Activated CD4-positive, alpha-beta memory T cell treated with anti-CD3 and anti-CD28 coated beads for 36 hours (primary cell): Measurements from ENCODE around the gene ACLY. TPM values are rescaled to one million over a fixed set of nuclear protein-coding genes. Genes with fewer than 3 reads are reported as not detected.

Experiments used
- CTCF ChIA-PET: fragments of 350-600 bp; sonication (Branson Sonifier 250); formaldehyde crosslinking; loops from one replicate; lab custom pipeline; 2021; ENCODE audit warnings: antibody characterized with exemption, inconsistent platforms; lab: Charles Lee
- POLR2A ChIA-PET: fragments of 350-600 bp; sonication (Branson Sonifier 250); formaldehyde crosslinking; loops from one replicate; lab custom pipeline; 2021; ENCODE audit warnings: antibody characterized with exemption; lab: Charles Lee
- DNase-seq: peaks from one replicate; pipeline ENCODE4 v3.0.0-alpha.2; 2020
- H3K27ac Mint-ChIP-seq: one replicate; pipeline ENCODE4 v1.8.0; 2021; ENCODE audit warnings: mixed read lengths
- H3K27me3 Mint-ChIP-seq: one replicate; pipeline ENCODE4 v1.8.0; 2021; ENCODE audit warnings: mixed read lengths
- H3K36me3 Mint-ChIP-seq: one replicate; pipeline ENCODE4 v1.8.0; 2021; ENCODE audit warnings: mixed read lengths
- H3K4me1 Mint-ChIP-seq: one replicate; pipeline ENCODE4 v1.8.0; 2021; ENCODE audit warnings: low read depth, mixed read lengths
- H3K4me3 Mint-ChIP-seq: one replicate; pipeline ENCODE4 v1.8.0; 2021; ENCODE audit warnings: mild to moderate bottlenecking, mixed read lengths
- H3K9me3 Mint-ChIP-seq: one replicate; pipeline ENCODE4 v1.8.0; 2021; ENCODE audit warnings: mixed read lengths
- intact Hi-C: fragments of 100-400 bp; cut with micrococcal nuclease; formaldehyde crosslinking; loops from one replicate; pipeline ENCODE4 v1.15.1; 2023
- total RNA-seq, 2 experiments: library from RNA; stranded (reverse); gene quantifications; one replicate each; pipeline ENCODE4 v1.2.3, GENCODE V29; 2021

ACLY gene
- total RNA-seq, 2 experiments from 2014 or later: 186 to 203 TPM

DNA sequence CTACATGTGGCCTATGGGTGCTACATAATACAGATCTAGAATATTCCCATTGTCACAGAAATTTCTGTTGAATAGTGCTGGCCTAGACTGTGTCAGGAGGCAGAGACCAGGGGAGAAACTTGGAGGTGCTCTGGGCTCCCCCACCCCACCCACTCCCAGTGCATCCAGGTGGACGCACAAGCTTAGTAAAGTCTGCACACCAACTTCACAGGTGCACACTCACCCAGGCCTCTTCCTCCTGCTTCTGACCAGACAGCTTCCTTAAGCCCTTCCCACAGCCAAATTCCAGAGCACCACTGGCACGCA is 40.2 kb upstream of the ACLY start:
- no peaks in the 10 kb centered on the region for H3K9me3 Mint-ChIP-seq
- H3K4me1 Mint-ChIP-seq: no peaks in the 10 kb centered on the region
- CTCF ChIA-PET: interaction anchor here (1.2 kb wide), 1 partner anchor 107 kb away, joined by 3 read pairs; no protein-coding TSS in a partner anchor
- no peak for DNase-seq
- no peaks in the 10 kb centered on the region for H3K36me3 Mint-ChIP-seq
- POLR2A ChIA-PET: interaction anchor here (1.5 kb wide), 1 partner anchor 148 kb away, joined by 3 read pairs; the partner anchor contains the start of gene P3H4
- H3K27me3 Mint-ChIP-seq: no peaks in the 10 kb centered on the region
- intact Hi-C loops: no loop called here
- H3K4me3 Mint-ChIP-seq: no peak overlapping the region
- no peak overlapping the region for H3K27ac Mint-ChIP-seq

DNA sequence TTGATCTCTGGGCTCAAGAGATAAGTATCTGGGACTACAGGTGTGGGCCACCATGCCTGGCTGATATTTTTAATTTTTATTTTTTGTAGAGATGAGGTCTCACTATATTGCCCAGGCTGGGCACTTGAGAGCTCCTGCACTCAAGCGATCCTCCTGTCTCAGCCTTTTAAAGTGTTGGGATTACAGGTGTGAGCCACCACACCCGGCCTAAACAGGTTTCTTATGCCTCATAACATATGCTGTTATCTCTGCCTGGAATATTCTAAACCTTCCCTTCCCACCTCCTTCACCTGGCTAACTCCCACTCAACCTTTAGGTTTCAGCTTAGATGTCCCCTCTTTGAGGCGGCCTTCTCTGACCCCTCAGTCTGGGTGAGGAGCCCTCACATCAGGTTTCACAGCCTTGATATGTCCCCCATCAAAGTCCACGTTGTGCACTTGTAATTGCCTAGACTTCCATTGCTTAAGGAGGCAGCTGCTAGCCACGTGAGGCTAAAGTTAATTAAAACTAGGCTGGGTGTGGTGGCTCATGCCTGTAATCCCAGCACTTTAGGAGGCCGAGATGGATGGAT is 39.2 kb upstream of the ACLY start:
- CTCF ChIA-PET: interaction anchor here (0.7 kb wide), 1 partner anchor 111 kb away, joined by 3 read pairs; no protein-coding TSS in a partner anchor
- Mint-ChIP-seq H3K4me3 (no peak overlapping the region), H3K36me3 (no peaks in the 10 kb centered on the region), H3K4me1 (no peaks in the 10 kb centered on the region), H3K9me3 (no peaks in the 10 kb centered on the region), H3K27me3 (no peaks in the 10 kb centered on the region), H3K27ac (no peak overlapping the region)
- POLR2A ChIA-PET: no interaction called here
- no peak for DNase-seq
- intact Hi-C loops: no loop called here

DNA sequence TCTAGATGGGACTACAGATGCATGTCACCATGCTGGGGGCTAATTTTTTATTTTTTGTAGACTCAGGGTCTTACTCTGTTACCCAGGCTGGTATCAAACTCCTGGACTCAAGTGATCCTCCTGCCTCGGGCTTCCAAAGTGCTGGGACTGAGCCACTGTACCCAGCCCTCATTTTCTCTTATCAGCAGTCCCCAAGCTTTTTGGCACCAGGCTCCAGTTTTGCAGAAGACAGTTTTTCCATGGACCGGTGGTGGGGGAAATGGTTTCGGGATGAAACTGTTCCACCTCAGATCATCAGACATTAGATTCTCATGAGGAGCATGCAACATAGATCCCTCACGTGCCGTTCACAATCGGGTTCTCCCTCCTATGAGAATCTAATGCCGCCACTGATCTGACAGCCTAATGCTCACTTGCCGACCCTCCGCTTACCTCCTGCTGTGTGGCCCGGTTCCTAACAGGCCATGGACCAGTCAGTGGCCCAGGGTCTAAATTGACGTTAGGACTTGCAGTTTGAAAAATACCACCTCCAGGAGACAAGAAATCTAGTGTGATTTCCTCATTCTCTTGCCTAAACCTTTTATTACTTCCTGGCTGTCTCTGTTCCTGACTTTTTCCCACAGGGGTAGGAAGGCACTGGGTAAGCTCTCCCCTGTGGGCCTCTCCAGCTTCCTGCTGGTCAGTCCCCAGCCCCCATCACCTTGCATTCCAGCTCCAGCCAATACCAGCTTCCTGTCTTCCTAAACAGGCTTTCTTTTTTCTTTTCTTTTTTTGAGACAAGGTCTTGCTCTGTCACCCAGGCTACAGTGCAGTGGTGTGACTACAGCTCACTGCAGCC is 38.5 kb upstream of the ACLY start:
- ChIA-PET CTCF (no interaction called here), POLR2A (no interaction called here)
- H3K27me3 Mint-ChIP-seq: no peaks in the 10 kb centered on the region
- H3K27ac Mint-ChIP-seq: no peak overlapping the region
- H3K4me3 Mint-ChIP-seq: no peak overlapping the region
- H3K36me3 Mint-ChIP-seq: no peaks in the 10 kb centered on the region
- no peaks in the 10 kb centered on the region for H3K9me3 Mint-ChIP-seq
- no peaks in the 10 kb centered on the region for H3K4me1 Mint-ChIP-seq
- DNase-seq: no peak
- intact Hi-C loops: no loop called here

DNA sequence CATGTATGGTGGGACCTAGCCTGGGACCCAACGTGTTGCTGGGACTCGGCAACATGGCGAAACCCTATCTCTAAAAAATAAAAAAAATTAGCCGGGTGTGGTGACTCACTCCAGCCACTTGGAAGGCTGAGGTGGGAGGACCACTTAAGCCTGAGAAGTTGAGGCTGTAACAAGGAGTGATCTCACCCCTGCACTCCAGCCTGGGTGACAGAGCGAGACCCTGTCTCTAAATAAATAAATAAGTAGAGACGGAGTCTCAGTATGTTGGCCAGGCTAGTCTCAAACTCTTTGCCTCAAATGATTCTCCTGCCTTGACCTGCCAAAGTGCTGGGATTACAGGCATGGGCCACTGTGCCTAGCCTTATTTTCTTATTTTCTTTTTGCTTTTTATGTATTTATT is 37.8 kb upstream of the ACLY start:
- Mint-ChIP-seq H3K27me3 (no peaks in the 10 kb centered on the region), H3K4me1 (no peaks in the 10 kb centered on the region), H3K36me3 (no peaks in the 10 kb centered on the region), H3K9me3 (no peaks in the 10 kb centered on the region), H3K27ac (no peak overlapping the region), H3K4me3 (no peak overlapping the region)
- intact Hi-C loops: no loop called here
- CTCF ChIA-PET: no interaction called here
- no peak for DNase-seq
- POLR2A ChIA-PET: no interaction called here

DNA sequence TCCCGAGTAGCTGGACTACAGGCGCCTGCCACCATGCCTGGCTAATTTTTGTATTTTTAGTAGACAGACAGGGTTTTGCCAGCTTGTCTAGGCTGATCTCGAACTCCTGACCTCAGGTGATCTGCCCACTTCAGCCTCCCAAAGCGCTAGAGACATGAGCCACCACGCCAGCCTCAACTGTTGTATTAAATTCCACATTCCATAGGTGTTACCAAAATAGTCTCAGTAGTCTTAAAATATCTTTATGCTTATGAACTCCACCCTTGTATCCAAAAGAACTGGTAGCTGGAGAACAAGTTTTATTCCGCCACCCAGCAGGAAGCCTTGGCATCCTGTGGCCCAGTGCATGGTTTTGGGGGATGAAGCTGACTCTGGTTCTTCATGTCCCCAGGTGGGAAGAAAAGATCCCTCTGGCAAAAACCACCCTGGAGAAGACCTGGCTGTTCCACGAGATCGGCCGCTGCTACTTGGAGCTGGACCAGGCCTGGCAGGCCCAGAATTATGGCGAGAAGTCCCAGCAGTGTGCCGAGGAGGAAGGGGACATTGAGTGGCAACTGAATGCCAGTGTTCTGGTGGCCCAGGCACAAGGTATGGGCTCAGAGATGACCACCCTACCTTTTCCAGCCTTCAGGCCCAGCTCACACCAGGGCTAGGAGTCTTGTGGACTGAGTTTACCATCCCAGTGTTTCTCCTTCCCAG is 30.2 kb upstream of the ACLY start:
- H3K36me3 Mint-ChIP-seq: no peaks in the 10 kb centered on the region
- no peaks in the 10 kb centered on the region for H3K9me3 Mint-ChIP-seq
- no peaks in the 10 kb centered on the region for H3K4me1 Mint-ChIP-seq
- POLR2A ChIA-PET: no interaction called here
- no peaks in the 10 kb centered on the region for H3K27me3 Mint-ChIP-seq
- DNase-seq: no peak
- intact Hi-C loops: no loop called here
- H3K4me3 Mint-ChIP-seq: no peak overlapping the region
- CTCF ChIA-PET: interaction anchor here (1.3 kb wide), 1 partner anchor 16 kb away, joined by 5 read pairs; no protein-coding TSS in a partner anchor
- H3K27ac Mint-ChIP-seq: no peak overlapping the region

DNA sequence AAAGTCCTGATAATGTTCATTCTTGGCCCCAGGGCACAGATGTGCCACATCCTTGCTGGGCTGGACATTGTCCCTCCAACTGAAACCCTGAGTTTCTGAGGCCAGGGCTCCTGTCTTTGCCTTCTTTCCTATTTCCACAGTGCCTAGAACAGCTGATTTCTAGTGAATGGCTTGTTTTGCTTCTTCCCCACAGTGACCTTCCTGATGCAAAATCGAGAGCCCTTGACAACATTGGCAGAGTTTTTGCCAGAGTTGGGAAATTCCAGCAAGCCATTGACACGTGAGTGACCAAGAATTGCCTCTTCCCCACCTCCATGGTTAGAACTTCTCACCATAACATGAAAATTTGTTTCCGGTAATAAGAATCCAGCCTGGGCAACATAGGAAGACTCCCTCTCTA is 26.2 kb upstream of the ACLY start:
- no peaks in the 10 kb centered on the region for H3K27me3 Mint-ChIP-seq
- DNase-seq: no peak
- H3K4me3 Mint-ChIP-seq: no peak overlapping the region
- no peaks in the 10 kb centered on the region for H3K36me3 Mint-ChIP-seq
- no peak overlapping the region for H3K27ac Mint-ChIP-seq
- intact Hi-C loops: no loop called here
- H3K9me3 Mint-ChIP-seq: no peaks in the 10 kb centered on the region
- no peaks in the 10 kb centered on the region for H3K4me1 Mint-ChIP-seq
- CTCF ChIA-PET: no interaction called here
- POLR2A ChIA-PET: no interaction called here

DNA sequence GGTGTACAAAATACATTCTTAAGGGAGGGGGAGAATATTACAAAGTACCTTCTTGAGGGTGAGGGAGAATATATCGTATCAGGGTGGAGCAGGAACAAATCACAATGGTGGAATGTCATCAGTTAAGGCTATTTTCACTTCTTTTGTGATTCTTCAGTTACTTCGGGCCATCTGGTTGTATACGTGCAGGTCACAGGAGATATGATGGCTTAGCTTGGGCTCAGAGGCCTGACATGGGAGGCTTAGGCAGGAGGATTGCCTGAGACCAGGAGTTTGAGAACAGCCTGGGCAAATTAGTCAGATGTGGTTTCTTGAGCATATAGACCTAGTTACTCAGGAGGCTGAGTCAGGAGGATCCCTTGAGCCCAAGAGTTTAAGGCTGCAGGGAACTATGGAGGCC is 24.7 kb upstream of the ACLY start:
- H3K4me1 Mint-ChIP-seq: no peaks in the 10 kb centered on the region
- CTCF ChIA-PET: no interaction called here
- no peaks in the 10 kb centered on the region for H3K27me3 Mint-ChIP-seq
- POLR2A ChIA-PET: no interaction called here
- no peak overlapping the region for H3K27ac Mint-ChIP-seq
- intact Hi-C loops: no loop called here
- DNase-seq: no peak
- H3K36me3 Mint-ChIP-seq: no peaks in the 10 kb centered on the region
- no peaks in the 10 kb centered on the region for H3K9me3 Mint-ChIP-seq
- no peak overlapping the region for H3K4me3 Mint-ChIP-seq

DNA sequence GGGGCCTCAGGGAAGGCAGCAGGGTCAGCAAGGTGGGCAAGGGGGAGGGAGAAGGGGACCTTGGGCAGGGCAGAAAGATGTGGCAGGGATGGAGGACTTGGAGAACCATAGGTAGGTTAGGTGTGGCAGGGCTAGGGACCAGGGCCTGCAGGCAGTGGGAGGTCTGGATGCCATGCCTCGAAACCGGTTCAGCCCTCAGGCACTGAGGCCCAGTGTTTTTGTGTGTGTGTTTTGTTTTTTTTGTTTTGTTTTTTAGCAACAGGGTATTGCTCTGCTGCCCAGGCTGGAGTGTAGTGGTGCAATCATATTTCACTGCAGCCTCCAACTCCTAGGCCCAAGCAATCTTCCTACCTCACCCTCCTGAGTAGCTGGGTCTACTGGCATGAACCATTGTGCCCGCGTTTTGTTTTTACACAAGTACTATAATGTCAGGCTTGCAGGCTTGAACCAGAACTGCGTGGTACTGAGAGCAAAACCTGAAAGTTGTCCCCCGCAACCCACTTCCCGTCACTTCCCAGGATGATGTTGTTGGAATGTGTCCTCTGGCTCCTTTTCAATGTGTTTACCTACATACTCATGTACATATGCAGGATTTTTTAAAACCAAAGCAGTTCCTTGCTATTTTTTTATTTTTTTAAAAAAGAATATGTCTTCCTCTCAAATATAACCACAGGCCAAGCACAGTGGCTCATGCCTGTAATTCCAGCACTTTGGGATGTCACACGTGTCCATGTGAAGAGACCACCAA is 24.0 kb upstream of the ACLY start:
- Mint-ChIP-seq H3K4me3 (no peak overlapping the region), H3K9me3 (no peaks in the 10 kb centered on the region), H3K27me3 (no peaks in the 10 kb centered on the region), H3K27ac (no peak overlapping the region), H3K36me3 (no peaks in the 10 kb centered on the region), H3K4me1 (no peaks in the 10 kb centered on the region)
- intact Hi-C loops: no loop called here
- ChIA-PET CTCF (no interaction called here), POLR2A (no interaction called here)
- DNase-seq: no peak

DNA sequence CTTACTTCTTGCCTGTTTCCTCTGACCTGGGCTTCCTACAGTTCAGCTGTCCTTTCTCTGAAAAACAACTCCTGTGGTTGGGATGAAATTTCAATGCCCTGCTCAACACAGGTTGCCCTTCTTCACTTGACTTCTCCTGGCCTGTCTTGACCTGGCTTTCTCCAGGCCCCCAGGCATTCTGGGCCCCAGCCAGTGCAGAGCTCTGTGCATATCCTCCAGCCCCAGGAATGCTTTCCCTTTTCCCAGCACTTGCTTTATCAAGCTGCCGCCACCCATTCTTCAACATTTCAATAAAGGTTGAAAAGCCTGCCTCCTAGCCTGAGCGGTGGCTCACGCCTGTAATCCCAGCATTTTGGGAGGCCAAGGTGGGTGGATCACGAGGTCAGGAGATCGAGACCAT is 22.4 kb upstream of the ACLY start:
- Mint-ChIP-seq H3K36me3 (no peaks in the 10 kb centered on the region), H3K4me3 (no peak overlapping the region), H3K9me3 (no peaks in the 10 kb centered on the region), H3K27ac (no peak overlapping the region), H3K4me1 (no peaks in the 10 kb centered on the region), H3K27me3 (no peaks in the 10 kb centered on the region)
- ChIA-PET CTCF (no interaction called here), POLR2A (no interaction called here)
- no peak for DNase-seq
- intact Hi-C loops: no loop called here

DNA sequence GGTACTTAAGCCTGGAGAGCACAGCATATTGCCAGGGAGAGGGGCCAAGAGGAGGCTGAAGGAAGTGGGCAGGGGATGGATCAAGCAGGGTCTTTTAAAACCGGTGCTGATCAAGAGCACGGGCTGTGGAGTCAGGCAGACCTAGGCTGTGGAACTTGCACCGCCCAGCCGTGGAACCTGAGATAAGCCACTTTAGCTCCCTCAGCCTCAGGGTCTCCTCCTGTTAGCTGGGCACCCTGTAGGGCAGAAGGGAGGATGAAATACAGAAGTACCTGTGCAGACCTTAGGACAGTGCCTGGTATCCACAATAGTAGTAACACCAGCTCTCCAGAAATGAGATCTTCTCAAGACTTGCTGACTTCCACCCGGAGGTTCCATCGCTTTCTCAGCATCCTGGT is 20.9 kb upstream of the ACLY start:
- H3K4me1 Mint-ChIP-seq: no peaks in the 10 kb centered on the region
- no peaks in the 10 kb centered on the region for H3K36me3 Mint-ChIP-seq
- H3K4me3 Mint-ChIP-seq: no peak overlapping the region
- ChIA-PET POLR2A (no interaction called here), CTCF (no interaction called here)
- DNase-seq: no peak
- no peak overlapping the region for H3K27ac Mint-ChIP-seq
- H3K27me3 Mint-ChIP-seq: no peaks in the 10 kb centered on the region
- intact Hi-C loops: no loop called here
- no peaks in the 10 kb centered on the region for H3K9me3 Mint-ChIP-seq

DNA sequence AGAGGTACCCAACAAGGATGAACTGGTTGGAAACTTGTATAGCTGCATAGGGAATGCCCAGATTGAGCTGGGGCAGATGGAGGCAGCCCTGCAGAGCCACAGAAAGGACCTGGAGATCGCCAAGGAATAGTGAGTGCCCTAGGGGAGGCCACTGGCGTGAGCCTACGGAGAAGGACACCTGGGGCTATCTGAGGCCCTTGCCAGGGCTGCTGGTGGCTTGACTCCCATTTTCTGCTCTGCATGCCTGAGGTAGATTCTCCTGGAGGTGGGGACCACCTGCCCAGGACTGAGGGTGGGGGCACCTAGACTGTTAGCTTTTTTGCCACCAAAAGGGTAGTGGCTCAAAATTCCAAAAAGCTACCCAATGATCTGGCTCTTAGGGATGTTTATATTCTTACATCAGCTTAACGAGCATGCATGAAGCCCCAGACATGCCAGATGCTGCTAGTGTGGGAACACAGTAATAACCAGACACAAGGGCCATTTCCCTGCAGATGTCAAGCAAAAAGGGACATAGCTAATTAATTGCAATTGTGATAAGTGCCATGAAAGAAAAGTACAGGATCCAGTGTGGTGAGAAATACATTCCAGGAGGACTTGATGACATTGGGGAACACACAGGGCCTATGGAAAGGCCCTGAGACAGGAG is 20.4 kb upstream of the ACLY start:
- H3K4me1 Mint-ChIP-seq: no peaks in the 10 kb centered on the region
- CTCF ChIA-PET: no interaction called here
- H3K27ac Mint-ChIP-seq: no peak overlapping the region
- no peaks in the 10 kb centered on the region for H3K27me3 Mint-ChIP-seq
- H3K4me3 Mint-ChIP-seq: no peak overlapping the region
- POLR2A ChIA-PET: no interaction called here
- no peaks in the 10 kb centered on the region for H3K9me3 Mint-ChIP-seq
- DNase-seq: no peak
- no peaks in the 10 kb centered on the region for H3K36me3 Mint-ChIP-seq
- intact Hi-C loops: no loop called here
